GM18526 (cell line): Measurements from ENCODE around the gene GTF3A.

Experiments used
- POLR2A ChIP-seq: IDR thresholded peaks from 3 replicates; pipeline ENCODE4 v1.6.1; 2011; ENCODE audit not compliant: insufficient read length; ENCODE audit errors: extremely low read depth

Gene GTF3A

DNA sequence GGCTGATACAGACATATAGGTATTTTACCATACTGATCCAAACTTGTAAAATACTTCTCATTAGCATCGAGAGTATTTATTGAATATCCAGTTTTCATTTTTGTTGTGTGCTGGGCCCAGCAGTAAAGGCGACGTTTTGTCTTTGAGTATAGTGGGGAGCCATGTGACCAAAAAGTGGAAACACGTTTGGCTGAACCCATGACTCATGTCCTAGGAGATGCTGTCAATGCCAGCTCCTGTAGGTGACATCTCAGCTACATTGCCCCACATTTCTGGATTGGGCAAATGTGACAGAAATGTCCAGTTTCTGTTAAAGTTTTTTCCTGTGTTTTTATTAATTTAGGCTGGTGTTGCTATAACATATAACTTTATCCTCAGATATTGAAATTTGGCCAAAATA lies 26.1 kb upstream of the GTF3A start:
- no peak for TF ChIP-seq POLR2A

DNA sequence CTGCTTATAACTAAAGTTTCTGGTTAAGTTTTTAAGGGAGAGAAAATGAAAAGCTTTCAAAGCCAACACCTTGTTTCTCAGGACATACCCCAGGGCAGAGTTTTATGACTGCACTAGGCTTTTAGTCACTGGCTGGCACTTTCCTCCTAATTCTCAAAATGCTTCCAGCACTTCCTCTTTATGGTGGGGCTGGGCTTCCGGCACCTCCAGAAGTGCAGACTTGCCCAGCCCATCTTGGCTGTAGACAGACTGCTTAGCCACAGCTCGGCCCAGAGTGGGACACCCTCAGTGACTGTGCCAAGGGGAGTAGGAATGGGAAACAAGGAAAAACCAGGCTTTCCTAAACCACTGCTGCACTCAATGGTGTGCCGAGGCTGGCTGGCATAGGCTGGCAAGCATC lies 23.2 kb upstream of the GTF3A start:
- TF ChIP-seq POLR2A, result no peak

DNA sequence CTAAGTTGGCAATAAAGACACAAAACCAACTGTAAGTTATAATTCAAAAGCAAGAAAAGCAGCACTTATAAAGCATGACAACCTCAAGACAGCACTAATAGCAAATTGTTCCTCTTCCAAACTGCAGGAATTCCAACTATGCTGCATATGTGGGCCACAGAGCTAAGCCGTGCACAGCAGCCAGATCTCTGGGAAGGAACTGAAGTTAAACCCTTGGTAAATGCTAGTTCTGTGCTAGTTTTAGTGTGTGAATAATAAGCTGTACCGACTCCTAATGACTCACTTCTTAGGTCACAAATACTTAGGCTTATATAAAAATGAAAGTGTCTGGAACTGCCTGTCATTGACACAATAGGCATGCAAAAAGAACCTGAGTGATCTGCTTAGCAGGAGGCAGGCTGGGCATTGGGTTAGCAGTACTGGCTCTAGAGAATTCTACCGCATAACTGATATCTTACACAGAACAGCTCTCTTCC lies 21.2 kb upstream of the GTF3A start:
- TF ChIP-seq POLR2A, result no peak

DNA sequence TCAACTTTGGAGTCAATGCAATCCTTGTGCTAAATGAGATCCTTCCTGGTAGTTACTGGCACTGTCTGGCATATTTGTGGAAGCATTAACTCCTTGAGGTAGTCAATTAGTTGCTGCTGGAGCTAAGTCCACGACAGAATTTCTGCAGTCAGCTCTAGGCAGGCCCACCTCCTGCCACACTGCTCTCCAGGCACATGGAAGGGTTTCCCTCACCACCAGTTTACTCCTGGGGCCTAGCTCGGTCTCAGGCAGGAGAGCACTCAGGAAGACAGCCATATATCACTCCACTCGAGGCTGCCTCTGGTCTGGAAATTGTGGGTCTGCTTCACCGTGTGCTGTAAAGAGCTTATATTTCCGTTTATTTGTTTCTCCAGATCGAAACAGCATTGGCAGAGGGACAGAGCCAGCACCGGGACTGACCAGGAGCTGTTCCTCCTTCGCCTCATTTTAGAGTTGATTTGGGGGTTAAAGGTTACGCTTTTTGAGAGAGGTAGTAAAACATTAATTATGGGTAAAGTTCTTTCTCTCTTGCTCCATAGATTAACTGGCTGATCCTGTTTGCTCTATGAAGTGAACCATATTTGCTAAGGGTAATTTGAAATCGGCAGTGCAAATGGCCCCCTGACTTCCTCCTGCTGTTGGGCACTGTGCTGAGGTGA lies 20.6 kb upstream of the GTF3A start:
- no peak for TF ChIP-seq POLR2A

DNA sequence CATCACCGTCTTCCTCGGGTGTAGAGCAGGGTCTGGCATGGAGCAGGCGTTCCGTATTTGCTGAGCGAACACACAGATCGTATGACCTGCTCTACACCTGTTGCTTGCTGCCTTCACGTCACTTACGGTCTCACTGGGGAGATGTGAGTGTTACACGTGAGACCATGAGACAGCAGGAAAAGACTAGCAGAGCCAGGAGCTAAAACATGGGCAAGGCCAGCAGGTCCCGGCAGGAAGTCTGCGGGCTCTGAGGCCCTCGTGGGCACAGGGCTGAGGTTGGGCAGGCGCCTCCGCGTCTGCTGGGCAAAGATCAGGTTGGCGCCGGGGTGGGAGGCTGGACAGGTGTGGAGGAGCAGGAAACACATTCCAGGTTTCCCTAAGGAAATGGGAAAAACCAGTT lies 19.7 kb upstream of the GTF3A start:
- TF ChIP-seq POLR2A, result no peak

DNA sequence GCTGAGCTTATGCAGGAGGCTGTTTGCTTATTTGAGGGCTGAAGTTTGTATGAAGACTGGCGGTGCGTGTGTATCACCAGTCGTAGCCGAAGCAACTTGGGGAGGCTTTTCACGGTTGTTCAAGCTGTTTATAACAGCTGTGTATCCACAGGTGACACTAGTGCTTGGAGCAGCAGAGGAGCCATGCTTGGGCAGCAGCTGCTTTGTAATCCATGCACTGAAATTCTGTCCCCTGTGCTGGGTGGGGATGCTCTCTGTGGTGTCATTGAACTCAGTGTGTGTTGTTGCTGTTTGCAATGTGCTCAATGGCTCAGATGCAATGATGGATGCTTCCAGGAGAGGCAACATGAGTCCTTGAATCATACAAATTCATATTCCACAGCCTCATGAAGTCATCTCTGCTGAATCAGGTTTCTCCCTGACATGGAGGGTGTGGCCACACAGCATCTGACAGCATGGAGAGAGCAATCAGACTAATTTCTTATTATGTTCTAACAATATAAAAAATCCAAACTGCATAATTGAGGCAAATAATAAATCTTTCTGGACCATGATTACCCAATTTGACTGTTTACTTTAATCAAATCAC lies 18.8 kb upstream of the GTF3A start:
- no peak for TF ChIP-seq POLR2A

DNA sequence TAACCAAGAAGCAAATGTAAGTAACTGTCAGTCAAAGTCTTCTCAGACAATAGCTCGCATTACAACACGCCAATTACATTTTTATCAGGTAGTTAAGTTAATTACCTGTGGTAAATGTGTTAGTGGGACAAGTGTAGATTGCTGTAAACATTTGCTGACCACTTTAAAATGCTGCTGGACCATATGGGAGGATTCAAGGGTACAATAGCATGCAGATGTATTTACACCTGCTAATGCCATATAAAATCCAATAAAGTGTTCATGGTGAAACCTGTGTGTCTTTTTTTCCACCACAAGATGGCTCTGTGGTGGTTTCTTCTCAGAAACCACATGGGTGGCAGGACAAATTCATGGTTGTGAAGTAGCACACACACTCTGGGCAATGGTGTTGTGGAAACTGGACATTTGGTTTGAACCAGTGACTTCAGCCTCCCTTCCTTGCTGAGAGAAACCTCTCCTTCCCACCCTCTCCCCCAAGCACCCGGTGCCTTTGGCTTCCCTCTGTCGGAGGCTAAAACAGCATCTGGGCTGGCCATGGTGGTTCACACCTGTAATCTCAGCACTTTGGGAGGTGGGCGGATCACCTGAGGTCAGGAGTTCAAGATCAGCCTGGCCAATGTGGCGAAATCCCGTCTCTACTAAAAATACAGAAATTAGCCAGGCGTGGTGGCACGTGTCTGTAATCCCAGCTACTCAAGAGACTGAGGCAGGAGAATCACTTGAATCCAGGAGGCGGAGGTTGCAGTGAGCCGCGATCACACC lies 18.1 kb upstream of the GTF3A start:
- TF ChIP-seq POLR2A, result no peak

DNA sequence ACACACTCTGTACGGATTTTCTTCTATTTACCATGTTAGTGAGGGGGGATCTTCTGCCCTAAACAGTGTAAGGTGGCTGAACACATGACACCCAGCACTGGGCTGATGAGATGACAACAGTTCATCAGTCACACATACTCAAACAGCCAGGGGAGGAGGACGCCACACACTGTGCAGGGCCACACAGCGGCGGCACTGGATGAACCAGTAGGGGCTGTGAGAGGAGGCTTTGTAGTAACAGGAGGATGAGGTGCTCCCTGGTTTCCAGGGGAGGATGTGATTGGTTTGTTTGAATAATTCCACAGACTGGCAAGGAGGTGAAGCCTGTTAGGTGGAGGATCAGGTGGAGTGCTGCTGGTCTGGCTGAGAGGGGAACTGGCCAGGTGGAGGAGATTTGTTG lies 16.3 kb upstream of the GTF3A start:
- TF ChIP-seq POLR2A, result no peak

DNA sequence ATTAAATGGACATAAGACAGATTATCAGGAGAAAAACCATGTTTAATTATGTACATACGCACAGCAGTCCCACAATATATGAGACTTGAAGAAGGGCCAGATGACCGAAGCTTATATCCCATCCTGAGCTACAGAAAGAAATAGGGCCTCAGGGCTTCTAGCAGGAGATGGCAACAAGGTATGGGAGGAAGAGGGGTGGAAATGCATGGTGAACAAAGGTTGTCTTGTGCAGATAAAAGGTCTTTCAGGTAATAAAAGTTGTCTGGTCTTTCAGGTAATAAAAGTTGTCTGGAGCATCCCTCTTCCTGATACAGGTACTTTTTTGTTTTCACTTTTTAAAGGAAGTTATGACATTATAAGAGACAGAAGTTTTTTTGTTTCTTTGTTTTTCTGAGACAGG lies 15.4 kb upstream of the GTF3A start:
- TF ChIP-seq POLR2A, result no peak

DNA sequence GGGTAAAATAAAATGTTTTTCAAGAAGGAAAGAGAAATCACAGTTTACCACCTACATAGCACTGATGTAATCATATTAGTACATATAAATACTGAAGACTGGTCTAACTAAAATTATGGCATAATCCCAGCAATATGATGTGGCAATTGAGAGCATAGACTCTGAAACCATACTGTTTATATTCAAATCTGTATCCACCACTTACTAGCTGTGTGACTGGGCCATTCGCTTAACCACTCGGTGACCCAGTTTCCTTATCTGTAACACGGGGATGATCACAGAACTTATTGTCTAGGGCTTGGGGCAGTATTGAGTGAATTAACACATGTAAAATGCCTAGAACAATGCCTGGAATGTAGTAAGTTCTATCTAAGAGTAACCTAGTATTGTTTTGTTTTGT lies 13.1 kb upstream of the GTF3A start:
- TF ChIP-seq POLR2A, result no peak

DNA sequence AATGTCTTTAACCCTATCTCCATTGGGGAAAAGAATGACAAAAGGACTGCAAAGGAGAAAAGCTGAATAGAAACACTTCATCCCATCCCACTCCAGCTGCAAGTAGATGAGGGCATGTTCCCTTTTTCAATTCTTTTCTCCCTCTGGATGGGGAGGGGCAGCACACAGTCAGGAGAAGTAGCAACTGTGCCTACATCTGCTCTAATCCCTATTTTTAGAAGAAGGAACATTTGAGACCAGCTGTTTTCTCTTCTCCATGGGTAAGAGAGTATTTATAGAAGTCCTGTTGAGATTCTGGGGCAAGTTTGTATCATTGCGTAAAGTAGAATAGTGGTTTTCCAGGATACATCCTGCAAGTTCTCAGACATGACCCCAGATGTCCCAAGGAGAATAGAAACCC lies 9.3 kb upstream of the GTF3A start:
- no peak for TF ChIP-seq POLR2A

DNA sequence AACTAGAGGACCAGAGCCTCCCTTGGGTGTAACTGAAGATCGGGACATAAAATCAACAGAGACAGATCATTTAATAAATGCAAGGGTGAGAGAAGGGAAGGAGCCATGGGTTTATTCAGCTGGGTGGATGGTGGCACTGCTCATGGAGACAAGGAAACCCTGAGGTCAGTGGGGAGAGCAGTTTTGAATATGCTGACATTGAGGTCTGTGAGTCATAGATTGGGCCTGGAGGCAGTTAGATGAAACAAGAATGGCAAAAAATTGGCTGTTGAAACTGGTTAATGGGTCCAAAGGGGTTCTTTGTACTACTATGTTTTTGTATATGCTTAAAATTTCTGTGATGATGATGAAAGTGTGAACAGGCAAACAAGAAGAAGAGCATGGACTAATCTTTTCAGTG lies 5.1 kb upstream of the GTF3A start:
- TF ChIP-seq POLR2A, result no peak

DNA sequence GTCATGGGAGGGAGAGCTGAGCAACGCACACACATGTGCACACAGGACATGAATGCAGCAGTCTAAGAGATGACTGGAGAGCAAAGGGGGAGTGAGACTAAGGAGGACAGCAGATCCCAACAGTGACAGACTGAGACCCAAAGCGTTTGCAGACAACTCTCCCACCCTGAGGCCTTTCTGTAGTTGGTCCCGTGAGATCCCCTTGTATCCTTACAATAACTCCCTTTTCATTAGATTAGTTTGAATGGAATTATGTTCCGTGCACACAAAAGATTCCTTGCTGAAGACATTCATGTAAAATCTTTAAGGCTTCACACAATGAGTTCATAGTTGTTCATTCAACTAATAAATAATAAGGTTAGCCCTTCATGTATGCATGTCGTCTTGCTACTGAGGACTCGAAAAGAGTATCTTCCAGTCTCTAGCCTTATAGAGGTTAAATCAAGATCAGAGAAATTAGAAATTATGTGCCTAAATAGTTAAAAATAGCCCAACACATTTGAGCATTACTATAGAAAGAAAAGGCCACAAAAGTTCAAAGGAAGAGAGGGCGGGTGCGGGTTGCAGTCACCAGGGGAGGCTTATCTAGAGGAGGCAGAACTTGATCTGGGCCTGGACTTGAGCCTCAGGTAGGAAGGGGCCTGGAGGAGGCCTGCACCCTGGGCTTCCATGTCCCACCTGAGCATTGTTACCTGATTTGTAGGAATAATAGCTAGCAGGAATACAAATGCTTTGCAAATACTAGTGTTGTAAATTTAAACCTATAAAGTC lies 3.1 kb upstream of the GTF3A start:
- no peak for TF ChIP-seq POLR2A

DNA sequence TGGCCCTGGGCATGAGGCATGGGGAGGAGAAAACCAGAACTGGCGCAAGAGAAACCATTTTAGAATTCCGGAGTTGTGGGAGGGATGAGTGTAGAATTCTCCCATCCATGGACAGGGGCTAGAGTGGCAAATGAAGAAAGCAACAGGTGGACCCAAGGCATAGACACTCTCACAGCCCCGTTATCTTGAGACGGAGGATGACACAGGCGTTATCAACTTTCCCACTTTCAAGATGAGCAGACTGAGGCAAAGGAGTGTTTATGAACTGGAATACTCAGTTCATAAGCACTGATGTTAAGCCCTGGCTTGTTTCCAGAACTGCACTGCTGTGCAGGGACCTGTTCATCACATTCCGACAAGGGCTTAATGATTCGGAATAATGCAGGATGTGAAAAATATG lies 1.1 kb upstream of the GTF3A start:
- TF ChIP-seq POLR2A, result no peak

DNA sequence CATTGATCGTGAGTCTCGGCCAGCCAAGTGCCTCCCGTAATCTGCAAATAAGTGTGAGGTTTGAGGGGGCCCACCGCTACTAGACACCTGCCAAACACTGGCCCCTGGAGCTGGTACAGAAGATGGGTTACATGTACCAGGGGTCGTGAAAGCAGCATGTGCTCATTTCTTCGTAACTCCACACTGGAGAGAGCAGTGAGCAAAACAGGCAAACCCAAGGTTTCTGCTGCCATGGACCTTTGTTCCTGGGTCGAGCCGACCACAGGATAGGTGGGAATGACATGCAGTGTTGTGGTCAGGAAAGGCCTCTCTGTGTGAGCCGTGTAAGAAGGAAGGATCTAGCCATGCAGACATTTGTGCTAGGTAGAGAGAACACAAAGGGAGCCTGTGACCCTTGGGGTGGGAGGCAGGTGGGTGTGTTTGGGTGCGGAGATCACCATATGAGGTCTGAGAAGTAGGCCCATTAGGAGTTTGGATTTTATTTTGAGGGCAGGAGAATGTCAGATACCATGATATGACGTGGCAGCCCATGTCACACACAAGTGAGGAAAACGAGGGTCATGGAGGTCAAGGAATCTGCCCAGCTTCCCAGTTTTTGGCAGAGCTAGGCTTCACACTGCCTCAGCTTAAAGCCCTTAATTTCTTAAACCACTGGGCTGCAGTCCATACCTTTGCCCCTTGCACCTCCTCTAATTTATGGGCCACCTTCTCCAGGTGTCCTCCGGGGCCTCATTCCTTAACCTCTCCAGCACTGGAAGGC lies 919 bp downstream of the GTF3A start:
- no peak for TF ChIP-seq POLR2A

DNA sequence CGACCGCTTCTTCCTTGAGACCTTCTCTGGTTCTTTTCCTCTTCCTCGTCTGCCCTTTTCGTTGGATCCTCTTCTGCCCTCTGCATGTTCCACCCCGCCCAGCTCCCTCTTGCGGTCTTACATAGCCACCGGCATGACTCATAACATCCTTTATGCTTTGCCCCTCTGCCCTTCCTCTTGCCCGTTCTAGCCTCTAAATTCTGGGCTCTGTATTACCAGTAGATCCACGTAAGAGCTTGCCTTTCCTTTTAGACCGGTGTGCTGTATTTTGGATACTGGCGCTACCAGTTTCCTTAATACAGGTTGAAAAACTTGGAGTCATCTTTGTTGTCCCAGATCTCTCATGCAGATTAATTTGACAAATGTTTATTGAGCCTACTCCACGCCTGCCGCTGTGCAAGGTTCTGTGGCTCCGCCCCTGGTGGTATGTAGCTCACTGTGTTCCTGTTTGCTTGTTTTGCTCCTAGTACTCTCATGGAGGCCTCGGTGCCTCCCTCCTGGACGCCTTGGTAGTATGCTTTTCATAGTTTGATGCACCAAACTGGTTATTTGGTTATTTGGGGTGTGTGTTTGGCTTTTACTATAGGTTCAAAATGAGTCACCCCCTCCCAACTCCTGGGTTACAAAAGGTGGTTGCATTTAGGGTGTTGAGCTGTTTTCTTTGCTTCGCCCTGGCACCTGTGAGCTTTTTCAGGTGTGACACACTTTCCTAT lies 1.7 kb downstream of the GTF3A start:
- no peak for TF ChIP-seq POLR2A
